ENCODE measurements around the gene TSPAN2. TPM values are rescaled to one million over a fixed set of nuclear protein-coding genes. Genes with fewer than 3 reads are reported as not detected.

TSPAN2 gene
- total RNA-seq, 2 experiments from 2014 or later, result 2.5 to 2.7 TPM

DNA sequence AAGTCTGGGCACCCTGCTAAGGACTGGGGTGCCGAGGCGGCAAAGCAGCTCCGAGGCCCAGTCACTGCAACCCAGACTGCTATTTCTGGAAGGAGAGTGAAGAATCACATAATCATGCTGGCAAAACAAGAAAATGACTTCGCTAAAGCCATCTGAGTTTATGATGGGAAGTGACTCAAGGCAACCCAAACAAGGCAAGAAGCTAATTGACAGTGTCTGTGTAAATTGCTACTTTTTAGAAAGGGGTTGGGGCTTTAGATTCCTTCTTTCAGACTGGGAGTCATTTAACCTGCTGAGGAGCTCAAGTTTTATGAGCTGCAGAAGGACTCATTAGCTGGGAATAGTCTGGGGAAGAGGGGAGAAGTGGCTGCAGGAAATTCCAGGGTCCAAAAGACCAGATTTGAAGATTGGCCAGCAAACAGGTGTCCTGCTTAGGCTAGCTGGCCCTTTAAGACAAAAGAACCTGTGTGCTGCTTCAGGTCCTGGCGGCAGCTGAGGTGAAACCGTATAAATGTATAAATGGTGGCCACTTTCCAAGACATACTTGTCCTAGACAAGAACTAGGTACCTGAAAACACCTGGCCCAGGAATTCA lies 31.5 kb downstream of the TSPAN2 start:
- H3K27ac Mint-ChIP-seq, result no peak overlapping the region
- no peaks in the 10 kb centered on the region for H3K9me3 Mint-ChIP-seq
- no peaks in the 10 kb centered on the region for H3K27me3 Mint-ChIP-seq
- H3K4me1 Mint-ChIP-seq (ENCODE audit: low read depth), result peaks cover 21% of the 10 kb centered on the region
- ChIA-PET POLR2A (no interaction called here), CTCF (interaction anchor here (0.8 kb wide), 1 partner anchor 56 kb away, joined by 3 read pairs; no protein-coding TSS in a partner anchor)
- peaks cover 4% of the 10 kb centered on the region for H3K36me3 Mint-ChIP-seq
- no peak overlapping the region for H3K4me3 Mint-ChIP-seq
- intact Hi-C loops (cut with micrococcal nuclease), result no loop called here
- DNase-seq, result no peak

DNA sequence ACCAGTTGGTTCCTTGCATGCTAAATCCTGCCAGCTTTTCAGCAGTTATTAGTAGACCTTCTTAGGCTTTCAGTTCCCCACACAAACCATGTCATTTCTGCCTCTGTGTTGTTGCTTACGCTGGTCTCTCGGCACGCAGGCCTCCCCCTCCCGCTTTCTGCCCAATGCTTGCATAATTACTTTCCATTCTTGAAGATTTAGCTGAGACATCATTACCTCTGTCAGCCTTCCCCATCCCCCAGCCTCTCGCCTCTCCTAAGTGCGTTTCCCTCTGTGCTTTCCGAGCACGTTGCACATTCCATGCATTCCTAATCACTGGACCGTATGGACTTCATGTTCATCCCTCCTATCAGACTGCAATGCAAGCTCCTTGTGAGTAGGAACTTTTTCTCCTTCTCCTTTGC lies 32.9 kb downstream of the TSPAN2 start:
- CTCF ChIA-PET, result no interaction called here

DNA sequence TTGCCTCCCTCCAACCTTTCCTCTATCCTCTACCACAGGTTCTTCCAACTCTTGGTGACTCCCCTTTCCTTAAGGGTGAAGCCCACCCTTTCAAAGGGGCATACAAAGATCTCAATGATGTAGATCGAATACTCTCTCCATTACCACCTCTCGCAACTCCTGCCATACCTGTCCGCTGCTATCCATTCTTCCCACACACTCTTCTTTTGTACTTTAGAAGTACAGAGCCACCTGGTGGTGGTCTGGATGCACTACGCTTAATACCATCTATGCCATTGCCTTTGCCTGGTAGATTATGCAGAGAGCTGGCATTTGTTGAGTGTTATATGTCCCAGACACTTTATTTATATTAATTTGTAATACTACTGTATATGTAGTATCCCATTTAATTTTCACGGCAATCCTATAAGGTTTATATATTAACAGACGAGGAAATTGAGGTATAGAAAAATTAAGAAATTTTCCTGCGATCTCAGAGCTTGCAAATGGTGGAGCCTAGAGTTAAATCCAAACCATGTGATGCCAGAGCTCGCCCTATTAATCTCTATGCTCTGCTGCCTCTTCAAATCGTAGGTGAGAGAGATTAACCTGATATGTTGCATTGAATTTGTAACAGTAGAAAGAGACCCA lies 36.7 kb downstream of the TSPAN2 start:
- no peaks in the 10 kb centered on the region for H3K9me3 Mint-ChIP-seq
- ChIA-PET CTCF (interaction anchor here (0.5 to 4.7 kb wide), 33 partner anchors 10 to 930 kb away, joined by 3 to 33 read pairs (median 4); no protein-coding TSS in a partner anchor), POLR2A (interaction anchor here (0.5 kb wide), 1 partner anchor 23 kb away, joined by 3 read pairs; no protein-coding TSS in a partner anchor)
- H3K4me3 Mint-ChIP-seq, result no peak overlapping the region
- intact Hi-C loops (cut with micrococcal nuclease), result loop anchor here (1.0 kb wide), 2 partner anchors 73 to 706 kb away; no protein-coding TSS in a partner anchor
- H3K27me3 Mint-ChIP-seq, result no peaks in the 10 kb centered on the region
- peak; percentile 67 for DNase-seq
- no peaks in the 10 kb centered on the region for H3K36me3 Mint-ChIP-seq
- peaks cover 3% of the 10 kb centered on the region for H3K4me1 Mint-ChIP-seq (ENCODE audit: low read depth)
- H3K27ac Mint-ChIP-seq, result no peak overlapping the region

More for the DNA sequence above, 32.9 kb downstream of the TSPAN2 start:
- no peak for DNase-seq
- Mint-ChIP-seq H3K27me3 (no peaks in the 10 kb centered on the region), H3K4me3 (no peak overlapping the region), H3K36me3 (peaks cover 4% of the 10 kb centered on the region), H3K4me1 (ENCODE audit: low read depth) (peaks cover 8% of the 10 kb centered on the region), H3K9me3 (no peaks in the 10 kb centered on the region), H3K27ac (no peak overlapping the region)
- intact Hi-C loops (cut with micrococcal nuclease), result no loop called here
- POLR2A ChIA-PET, result no interaction called here

DNA sequence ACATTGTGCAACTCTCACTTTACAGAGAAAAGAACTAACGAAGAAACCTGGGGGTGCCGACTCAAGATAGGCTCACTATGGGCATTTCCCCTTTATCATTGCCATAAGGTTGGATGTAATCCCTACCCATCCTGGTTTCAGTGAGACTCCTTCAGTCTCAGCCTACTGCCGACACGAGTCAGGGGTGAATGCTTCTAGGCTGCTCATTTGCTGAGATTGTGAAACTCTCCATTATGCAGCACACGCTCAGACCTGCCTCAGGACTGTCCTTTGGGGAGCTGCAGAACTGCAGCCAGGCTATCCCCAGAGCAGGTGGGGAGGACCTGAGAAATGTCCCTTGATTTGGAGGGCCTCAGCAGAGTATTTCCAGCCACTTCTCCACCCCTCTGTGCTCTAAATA lies 37.5 kb downstream of the TSPAN2 start:
- CTCF ChIA-PET, result interaction anchor here (1.5 to 4.7 kb wide), 9 partner anchors 9 to 76 kb away, joined by 6 to 33 read pairs (median 10); no protein-coding TSS in a partner anchor
- Mint-ChIP-seq H3K27me3 (no peaks in the 10 kb centered on the region), H3K27ac (no peak overlapping the region), H3K4me3 (no peak overlapping the region), H3K4me1 (ENCODE audit: low read depth) (peaks cover 3% of the 10 kb centered on the region), H3K36me3 (no peaks in the 10 kb centered on the region), H3K9me3 (no peaks in the 10 kb centered on the region)
- intact Hi-C loops (cut with micrococcal nuclease), result loop anchor here (1.0 kb wide), 2 partner anchors 73 to 706 kb away; no protein-coding TSS in a partner anchor
- POLR2A ChIA-PET, result no interaction called here
- no peak for DNase-seq

DNA sequence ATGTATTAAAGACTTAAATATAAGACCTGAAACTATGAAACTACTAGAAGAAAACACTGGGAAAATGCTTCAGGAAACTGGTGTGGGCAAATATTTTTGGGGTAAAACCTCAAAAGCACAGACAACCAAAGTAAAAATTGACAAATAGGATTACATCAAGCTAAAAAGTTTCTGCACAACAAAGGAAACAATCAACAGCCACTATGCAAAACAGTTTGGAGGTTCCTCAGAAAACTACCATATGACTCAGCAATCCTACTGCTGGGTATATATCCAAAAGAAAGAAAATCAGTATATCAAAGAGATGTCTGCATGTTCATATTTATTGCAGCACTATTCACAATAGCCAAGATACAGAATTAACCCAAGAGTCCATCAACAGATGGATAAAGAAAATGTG lies 42.6 kb downstream of the TSPAN2 start:
- Mint-ChIP-seq H3K4me3 (no peak overlapping the region), H3K9me3 (peaks cover 7% of the 10 kb centered on the region), H3K27ac (no peak overlapping the region), H3K36me3 (peaks cover 7% of the 10 kb centered on the region), H3K27me3 (no peaks in the 10 kb centered on the region), H3K4me1 (ENCODE audit: low read depth) (peaks cover 3% of the 10 kb centered on the region)
- ChIA-PET CTCF (no interaction called here), POLR2A (no interaction called here)
- intact Hi-C loops (cut with micrococcal nuclease), result no loop called here
- DNase-seq, result no peak

DNA sequence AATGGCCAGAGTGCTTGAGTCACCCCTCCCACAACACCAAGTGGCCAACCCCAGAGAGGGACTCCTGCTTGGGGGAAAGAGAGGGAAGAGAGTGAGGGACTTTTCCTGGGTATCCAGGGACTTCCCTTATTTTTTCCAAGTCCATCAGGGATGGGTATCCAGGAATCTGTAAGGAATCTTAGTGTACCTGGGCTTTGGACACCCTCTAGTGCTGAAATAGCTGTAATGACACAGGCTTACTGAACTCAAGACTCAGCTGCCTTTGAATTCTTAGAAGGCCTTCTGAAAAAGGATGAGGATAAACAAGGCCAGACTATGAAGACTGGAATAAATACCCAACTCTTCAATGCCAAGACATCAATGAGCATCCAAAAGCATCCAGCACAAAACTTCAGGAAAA lies 47.6 kb downstream of the TSPAN2 start:
- ChIA-PET CTCF (interaction anchor here (1.2 kb wide), 1 partner anchor 10 kb away, joined by 3 read pairs; no protein-coding TSS in a partner anchor), POLR2A (no interaction called here)
- H3K4me1 Mint-ChIP-seq (ENCODE audit: low read depth), result no peaks in the 10 kb centered on the region
- H3K36me3 Mint-ChIP-seq, result peaks cover 7% of the 10 kb centered on the region
- peaks cover 7% of the 10 kb centered on the region for H3K9me3 Mint-ChIP-seq
- intact Hi-C loops (cut with micrococcal nuclease), result no loop called here
- no peak overlapping the region for H3K4me3 Mint-ChIP-seq
- no peak overlapping the region for H3K27ac Mint-ChIP-seq
- no peaks in the 10 kb centered on the region for H3K27me3 Mint-ChIP-seq
- no peak for DNase-seq

DNA sequence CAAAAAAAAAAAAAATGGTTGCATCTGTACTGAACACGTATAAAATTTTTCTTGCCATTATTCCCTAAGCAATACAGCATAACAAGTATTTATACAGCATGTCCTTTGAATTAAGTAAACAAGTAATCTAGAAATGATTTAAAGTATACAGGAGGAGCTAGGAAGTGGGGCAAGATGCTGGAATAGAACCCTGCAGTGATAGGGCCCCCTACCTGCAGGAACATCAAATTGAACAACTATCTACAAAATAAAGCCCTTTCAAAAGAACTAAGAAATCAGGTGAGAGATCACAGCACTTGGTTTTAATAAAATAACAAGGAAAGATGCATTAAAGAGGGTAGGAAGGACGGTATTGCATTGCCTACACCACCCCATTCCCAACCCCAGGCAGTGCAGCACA lies 48.8 kb downstream of the TSPAN2 start:
- DNase-seq, result no peak
- Mint-ChIP-seq H3K27me3 (no peaks in the 10 kb centered on the region), H3K4me3 (no peak overlapping the region), H3K36me3 (peaks cover 7% of the 10 kb centered on the region), H3K9me3 (peaks cover 7% of the 10 kb centered on the region), H3K4me1 (ENCODE audit: low read depth) (no peaks in the 10 kb centered on the region), H3K27ac (no peak overlapping the region)
- intact Hi-C loops (cut with micrococcal nuclease), result no loop called here
- ChIA-PET CTCF (interaction anchor here (1.2 kb wide), 1 partner anchor 9 kb away, joined by 3 read pairs; no protein-coding TSS in a partner anchor), POLR2A (no interaction called here)

DNA sequence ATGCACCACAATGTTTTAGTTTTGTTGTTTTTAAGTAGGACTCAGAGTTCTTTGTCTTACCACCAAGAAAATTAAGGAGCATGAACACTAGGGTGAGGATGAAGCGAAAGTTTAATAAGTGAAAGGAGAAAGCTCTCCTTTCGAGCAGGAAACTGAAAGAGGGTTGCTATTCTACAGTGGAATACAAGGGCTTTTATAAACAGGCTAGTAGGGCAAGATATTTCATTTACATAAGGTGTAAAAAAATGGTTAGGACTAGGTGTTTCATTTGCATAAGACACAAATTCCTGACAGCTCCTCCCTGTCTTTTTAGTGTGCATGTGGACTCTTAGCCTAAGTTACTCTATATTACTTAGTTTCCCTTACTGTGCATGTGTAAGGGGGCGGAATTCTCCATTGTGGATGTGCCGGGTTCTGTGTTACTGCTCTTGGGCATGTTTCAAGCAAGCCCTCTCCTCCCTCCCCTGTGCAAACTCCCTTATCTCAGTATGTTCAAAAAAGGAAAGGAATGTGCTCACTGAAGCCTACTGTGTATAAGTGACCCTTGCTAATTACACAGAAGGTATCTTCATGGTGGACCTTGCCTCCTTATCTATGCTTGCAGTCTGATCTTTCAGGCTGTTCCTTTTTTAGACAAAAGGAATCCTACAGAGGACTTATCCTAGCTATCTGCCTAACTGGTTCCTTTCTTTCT lies 52.3 kb downstream of the TSPAN2 start:
- no peaks in the 10 kb centered on the region for H3K36me3 Mint-ChIP-seq
- H3K27ac Mint-ChIP-seq, result no peak overlapping the region
- intact Hi-C loops (cut with micrococcal nuclease), result no loop called here
- no peak for DNase-seq
- H3K27me3 Mint-ChIP-seq, result no peaks in the 10 kb centered on the region
- POLR2A ChIA-PET, result no interaction called here
- CTCF ChIA-PET, result no interaction called here
- H3K4me1 Mint-ChIP-seq (ENCODE audit: low read depth), result no peaks in the 10 kb centered on the region
- H3K9me3 Mint-ChIP-seq, result no peaks in the 10 kb centered on the region
- H3K4me3 Mint-ChIP-seq, result no peak overlapping the region

DNA sequence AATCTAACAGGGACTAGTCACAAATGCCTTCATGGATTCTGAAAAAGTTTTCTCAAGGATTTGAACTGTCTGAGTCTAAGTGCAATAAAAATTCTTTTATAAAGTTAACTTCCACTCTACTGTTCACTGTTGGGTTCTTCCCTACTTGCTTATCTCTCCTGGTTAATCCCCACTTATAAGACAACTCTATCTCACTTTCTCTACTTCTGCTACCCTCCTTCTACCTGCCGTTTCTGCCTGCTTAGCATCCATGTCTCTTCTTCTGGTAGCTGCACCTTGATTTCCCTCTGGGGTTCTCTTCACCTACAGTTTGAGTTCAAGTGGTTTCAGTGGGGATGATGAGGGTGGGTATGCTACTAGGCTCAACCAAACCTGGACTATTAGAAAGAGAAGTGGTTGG lies 53.7 kb downstream of the TSPAN2 start:
- no peak for DNase-seq
- Mint-ChIP-seq H3K27me3 (no peaks in the 10 kb centered on the region), H3K9me3 (no peaks in the 10 kb centered on the region), H3K36me3 (no peaks in the 10 kb centered on the region), H3K27ac (no peak overlapping the region), H3K4me1 (ENCODE audit: low read depth) (no peaks in the 10 kb centered on the region), H3K4me3 (no peak overlapping the region)
- intact Hi-C loops (cut with micrococcal nuclease), result no loop called here
- POLR2A ChIA-PET, result no interaction called here
- CTCF ChIA-PET, result no interaction called here

DNA sequence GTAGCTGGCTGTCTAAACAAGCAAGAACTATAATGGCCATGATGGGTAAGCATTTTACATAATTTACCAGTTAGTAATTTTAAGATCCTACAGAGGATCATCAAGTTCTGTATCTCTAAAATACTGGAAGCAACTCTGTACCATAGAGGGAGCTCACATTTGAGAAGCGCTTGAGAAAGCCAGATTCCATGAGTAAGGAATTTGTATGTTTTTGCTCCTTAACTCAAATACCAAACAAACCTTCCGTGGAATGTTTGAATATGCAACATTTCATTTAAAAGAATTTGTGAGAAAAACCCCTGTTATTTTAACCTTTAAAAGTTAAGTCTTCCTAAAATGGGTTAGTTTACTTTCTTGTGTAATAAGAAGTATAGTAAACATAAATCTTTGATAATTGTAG lies 57.7 kb downstream of the TSPAN2 start:
- H3K4me1 Mint-ChIP-seq (ENCODE audit: low read depth), result no peaks in the 10 kb centered on the region
- H3K9me3 Mint-ChIP-seq, result no peaks in the 10 kb centered on the region
- no peaks in the 10 kb centered on the region for H3K36me3 Mint-ChIP-seq
- POLR2A ChIA-PET, result no interaction called here
- H3K27ac Mint-ChIP-seq, result no peak overlapping the region
- no peak overlapping the region for H3K4me3 Mint-ChIP-seq
- intact Hi-C loops (cut with micrococcal nuclease), result no loop called here
- CTCF ChIA-PET, result interaction anchor here (0.7 to 1.4 kb wide), 3 partner anchors 8 to 81 kb away, joined by 3 to 4 read pairs (median 3); no protein-coding TSS in a partner anchor
- DNase-seq, result no peak
- peaks cover 3% of the 10 kb centered on the region for H3K27me3 Mint-ChIP-seq

DNA sequence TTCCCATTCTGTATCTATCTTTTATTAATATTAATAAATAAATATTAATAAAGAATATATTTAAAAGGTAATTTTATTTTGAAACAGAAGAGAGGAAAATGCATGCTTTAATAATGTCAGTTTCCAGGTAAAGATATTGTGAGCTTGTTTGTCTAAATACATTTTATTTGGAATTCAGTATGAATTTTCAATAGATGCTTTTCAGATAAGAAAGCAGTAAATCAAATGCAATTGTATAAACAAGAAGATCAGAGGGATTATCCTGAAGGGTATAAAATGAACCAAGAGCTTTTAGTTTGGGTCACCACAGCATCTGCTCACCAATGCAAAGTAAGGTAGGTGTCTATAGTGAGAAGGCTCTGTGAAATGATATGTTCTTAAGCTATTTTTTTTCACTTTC lies 59.8 kb downstream of the TSPAN2 start, which contains the start of gene TSHB:
TSHB (plus strand) TSS at position 301 of the 400 bp plus-strand sequence. CDS start 3,537 bp downstream, outside the sequence.
- POLR2A ChIA-PET, result no interaction called here

DNA sequence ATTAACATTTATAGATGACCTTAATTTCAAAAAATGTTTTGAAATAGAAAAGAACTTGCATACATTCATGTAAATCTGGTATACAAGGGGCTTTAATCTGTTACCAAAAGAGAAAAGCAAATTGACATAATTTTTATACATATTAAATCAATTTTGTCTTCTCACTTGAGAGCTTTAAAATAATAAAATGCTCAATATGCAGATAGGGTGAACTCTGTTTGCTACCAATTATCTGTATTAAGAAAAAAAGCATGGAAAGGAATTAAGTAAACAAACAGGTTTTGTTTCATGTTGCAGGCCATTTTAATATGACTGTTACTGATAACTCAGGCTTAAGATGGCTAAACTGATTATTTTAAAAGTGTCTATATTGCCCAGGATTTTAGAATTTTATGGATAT lies 65.7 kb downstream of the TSPAN2 start:
- Mint-ChIP-seq H3K27me3 (peaks cover 12% of the 10 kb centered on the region), H3K4me1 (ENCODE audit: low read depth) (no peaks in the 10 kb centered on the region), H3K36me3 (no peaks in the 10 kb centered on the region), H3K9me3 (no peaks in the 10 kb centered on the region), H3K4me3 (no peak overlapping the region), H3K27ac (no peak overlapping the region)
- CTCF ChIA-PET, result no interaction called here
- no peak for DNase-seq
- intact Hi-C loops (cut with micrococcal nuclease), result no loop called here
- POLR2A ChIA-PET, result interaction anchor here (0.6 kb wide), 1 partner anchor 316 kb away, joined by 5 read pairs; no protein-coding TSS in a partner anchor

More for the DNA sequence above, 59.8 kb downstream of the TSPAN2 start, which contains the start of gene TSHB:
- Mint-ChIP-seq H3K4me3 (no peak within 1 kb of the TSS), H3K27ac (no peak within 1 kb of the TSS), H3K36me3 (no peaks in the 10 kb centered on the region), H3K9me3 (no peaks in the 10 kb centered on the region), H3K4me1 (ENCODE audit: low read depth) (no peaks in the 10 kb centered on the region), H3K27me3 (peaks cover 3% of the 10 kb centered on the region)
- CTCF ChIA-PET, result no interaction called here
- DNase-seq, result no peak
- intact Hi-C loops (cut with micrococcal nuclease), result no loop called here

Measured in activated CD4-positive, alpha-beta memory T cell treated with anti-CD3 and anti-CD28 coated beads for 36 hours (primary cell).